HG03354 (cell line): Measurements from ENCODE around the gene ABLIM3.

Source experiments
- ATAC-seq: cut with Tn5 transposase; IDR thresholded peaks from one replicate; pipeline ENCODE4 v1.9.1; 2021; ENCODE audit warnings: mild to moderate bottlenecking; ENCODE audit not compliant: unreplicated experiment, poor library complexity, severe bottlenecking

The ABLIM3 gene

GRCh38 chr5:149238540-149238939 is 97.2 kb downstream of the ABLIM3 start:
- no peak for ATAC-seq

GRCh38 chr5:149239917-149240316 is 98.6 kb downstream of the ABLIM3 start:
- ATAC-seq: no peak

GRCh38 chr5:149240354-149240998 is 99.2 kb downstream of the ABLIM3 start:
- peak; percentile 90 for ATAC-seq

- ATAC-seq: no peak
These were observed 101.0 kb downstream of the ABLIM3 start for GRCh38 chr5:149242339-149242738.

- no peak for ATAC-seq
These were observed 105.6 kb downstream of the ABLIM3 start for GRCh38 chr5:149246906-149247305.

- no peak for ATAC-seq
These were observed 106.4 kb downstream of the ABLIM3 start for GRCh38 chr5:149247726-149248125.

GRCh38 chr5:149251546-149251945 is 110.3 kb downstream of the ABLIM3 start:
- no peak for ATAC-seq

- ATAC-seq: no peak
These were observed 113.2 kb downstream of the ABLIM3 start for GRCh38 chr5:149254506-149254905.

- ATAC-seq: no peak
These were observed 115.2 kb downstream of the ABLIM3 start for GRCh38 chr5:149256451-149256850.

GRCh38 chr5:149257131-149257530 is 115.8 kb downstream of the ABLIM3 start:
- ATAC-seq: no peak

GRCh38 chr5:149257889-149258705 is 116.8 kb downstream of the ABLIM3 start:
- ATAC-seq: no peak

- no peak for ATAC-seq
These were observed 119.5 kb downstream of the ABLIM3 start for GRCh38 chr5:149260761-149261160.

GRCh38 chr5:149261246-149261645 is 120.0 kb downstream of the ABLIM3 start:
- no peak for ATAC-seq

GRCh38 chr5:149262315-149262714 is 121.0 kb downstream of the ABLIM3 start:
- no peak for ATAC-seq

- peak; percentile 96 for ATAC-seq
These were observed 123.3 kb downstream of the ABLIM3 start for GRCh38 chr5:149264439-149265067.

- ATAC-seq: peak; percentile 7
These were observed 123.8 kb downstream of the ABLIM3 start for GRCh38 chr5:149265068-149265465.

- no peak for ATAC-seq
These were observed 124.3 kb downstream of the ABLIM3 start for GRCh38 chr5:149265597-149265996.

- no peak for ATAC-seq
These were observed 126.1 kb downstream of the ABLIM3 start for GRCh38 chr5:149267241-149267973.

GRCh38 chr5:149268928-149269557 is 127.8 kb downstream of the ABLIM3 start:
- peak; percentile 33 for ATAC-seq
